Karpas-422 (cell line): ENCODE results near the gene WFIKKN2. TPM values are rescaled to one million over a fixed set of nuclear protein-coding genes. Genes with fewer than 3 reads are reported as not detected.
"Not testable (repeated sequence)": the region's sequence is repeated elsewhere in the genome, so short reads cannot be mapped to it uniquely, and the experiment has no call there.

Source experiments
- DNase-seq: peaks from one replicate; pipeline ENCODE4 v3.0.0-alpha.2; 2015
- H2AFZ ChIP-seq: fragments of 200-600 bp; sonication (generic); 2 replicates; pipeline ENCODE4 v1.6.1; 2014; ENCODE audit warnings: antibody characterized with exemption, low read length, mixed read lengths
- H3K27ac ChIP-seq: fragments of 200-600 bp; sonication (generic); 2 replicates; pipeline ENCODE4 v1.5.1; 2014; ENCODE audit warnings: mild to moderate bottlenecking, low read length, moderate library complexity
- H3K27me3 ChIP-seq: fragments of 200-600 bp; sonication (generic); 2 replicates; pipeline ENCODE4 v1.6.1; 2014; ENCODE audit warnings: low read length, mixed read lengths
- H3K36me3 ChIP-seq: fragments of 200-600 bp; sonication (generic); 2 replicates; pipeline ENCODE4 v1.6.1; 2014; ENCODE audit warnings: low read length, mixed read lengths; ENCODE audit not compliant: insufficient read depth
- H3K4me1 ChIP-seq: fragments of 200-600 bp; sonication (generic); 2 replicates; pipeline ENCODE4 v1.6.1; 2014; ENCODE audit warnings: mild to moderate bottlenecking, low read length, mixed read lengths
- H3K4me2 ChIP-seq: fragments of 200-600 bp; sonication (generic); 2 replicates; pipeline ENCODE4 v1.6.1; 2014; ENCODE audit warnings: low read length, low read depth, mild to moderate bottlenecking; ENCODE audit not compliant: poor library complexity, severe bottlenecking
- H3K4me3 ChIP-seq: fragments of 200-600 bp; sonication (generic); 2 replicates; pipeline ENCODE4 v1.5.1; 2014; ENCODE audit warnings: mild to moderate bottlenecking, antibody characterized with exemption, low read length, mixed read lengths
- H3K79me2 ChIP-seq: fragments of 200-600 bp; sonication (generic); 2 replicates; pipeline ENCODE4 v1.6.1; 2014; ENCODE audit warnings: mild to moderate bottlenecking, low read length, mixed read lengths
- H3K9ac ChIP-seq: fragments of 200-600 bp; sonication (generic); 2 replicates; pipeline ENCODE4 v1.6.0; 2014; ENCODE audit warnings: low read length
- H3K9me2 ChIP-seq: fragments of 200-600 bp; sonication (generic), shearing (Covaris generic); replicated peaks from 2 replicates; pipeline ENCODE4 v1.6.0; 2014; ENCODE audit warnings: mild to moderate bottlenecking, low read length, moderate library complexity; ENCODE audit not compliant: insufficient read depth
- H3K9me3 ChIP-seq: fragments of 300-700, 200-600 bp; sonication (generic); 2 replicates; pipeline ENCODE4 v1.6.1; 2014; ENCODE audit warnings: low read length, mixed read lengths
- H4K20me1 ChIP-seq: fragments of 200-600 bp; sonication (generic); 2 replicates; pipeline ENCODE4 v1.6.1; 2014; ENCODE audit warnings: mild to moderate bottlenecking, antibody characterized with exemption, low read length, low read depth; ENCODE audit not compliant: insufficient read depth
- total RNA-seq: library from RNA; depleted of rRNA; stranded (reverse); fragments of >200 nt; shearing (Covaris generic); gene quantifications from 2 replicates; pipeline ENCODE4 v1.2.3, GENCODE V29; 2014; ENCODE audit warnings: low replicate concordance

Gene WFIKKN2
- total RNA-seq, 1 experiment from 2014 or later = not detected

DNA sequence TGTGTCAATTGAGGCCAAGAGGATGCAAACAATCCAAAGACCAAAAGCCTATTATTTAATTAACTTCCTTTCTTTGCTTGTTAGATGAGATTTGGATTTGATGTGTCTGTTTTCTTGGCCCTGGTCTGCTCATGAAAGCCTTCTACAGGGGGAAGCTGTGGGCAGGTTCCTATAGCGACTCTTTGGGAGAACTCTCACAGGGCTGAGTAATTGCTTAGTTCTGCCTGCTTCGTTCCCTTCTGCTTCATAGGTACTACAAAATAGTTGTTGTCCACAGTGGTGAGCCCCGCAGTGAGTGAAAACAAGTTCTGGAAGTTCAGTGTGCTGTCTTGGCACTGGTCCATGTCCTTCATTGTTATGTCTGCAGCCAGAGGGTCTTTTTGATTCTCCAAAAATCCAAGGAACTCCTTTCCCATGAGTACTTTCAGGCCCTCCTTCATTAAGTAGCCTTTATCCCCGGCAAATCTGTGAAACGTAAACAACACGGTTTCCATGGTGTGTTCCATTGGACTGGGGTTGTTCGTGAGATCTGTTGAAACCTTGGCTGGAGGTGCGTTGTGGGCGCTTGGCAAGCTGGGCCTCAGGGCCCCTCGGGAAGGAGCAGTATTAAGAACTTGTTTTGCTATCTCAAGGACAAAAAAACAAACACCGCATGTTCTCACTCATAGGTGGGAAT, 38.1 kb upstream of the WFIKKN2 start:
- H2AFZ ChIP-seq = no peak overlapping the region
- H3K9me3 ChIP-seq = no peaks in the 10 kb centered on the region
- no peak overlapping the region for H3K27ac ChIP-seq
- H3K4me3 ChIP-seq = no peak overlapping the region
- H3K4me1 ChIP-seq = no peaks in the 10 kb centered on the region
- H3K27me3 ChIP-seq = no peaks in the 10 kb centered on the region
- no peak overlapping the region for H3K4me2 ChIP-seq
- H3K79me2 ChIP-seq = no peaks in the 10 kb centered on the region
- DNase-seq = no peak
- H3K36me3 ChIP-seq = no peaks in the 10 kb centered on the region
- H3K9ac ChIP-seq = no peak overlapping the region
- no peaks in the 10 kb centered on the region for H4K20me1 ChIP-seq
- H3K9me2 ChIP-seq = no peaks in the 10 kb centered on the region

DNA sequence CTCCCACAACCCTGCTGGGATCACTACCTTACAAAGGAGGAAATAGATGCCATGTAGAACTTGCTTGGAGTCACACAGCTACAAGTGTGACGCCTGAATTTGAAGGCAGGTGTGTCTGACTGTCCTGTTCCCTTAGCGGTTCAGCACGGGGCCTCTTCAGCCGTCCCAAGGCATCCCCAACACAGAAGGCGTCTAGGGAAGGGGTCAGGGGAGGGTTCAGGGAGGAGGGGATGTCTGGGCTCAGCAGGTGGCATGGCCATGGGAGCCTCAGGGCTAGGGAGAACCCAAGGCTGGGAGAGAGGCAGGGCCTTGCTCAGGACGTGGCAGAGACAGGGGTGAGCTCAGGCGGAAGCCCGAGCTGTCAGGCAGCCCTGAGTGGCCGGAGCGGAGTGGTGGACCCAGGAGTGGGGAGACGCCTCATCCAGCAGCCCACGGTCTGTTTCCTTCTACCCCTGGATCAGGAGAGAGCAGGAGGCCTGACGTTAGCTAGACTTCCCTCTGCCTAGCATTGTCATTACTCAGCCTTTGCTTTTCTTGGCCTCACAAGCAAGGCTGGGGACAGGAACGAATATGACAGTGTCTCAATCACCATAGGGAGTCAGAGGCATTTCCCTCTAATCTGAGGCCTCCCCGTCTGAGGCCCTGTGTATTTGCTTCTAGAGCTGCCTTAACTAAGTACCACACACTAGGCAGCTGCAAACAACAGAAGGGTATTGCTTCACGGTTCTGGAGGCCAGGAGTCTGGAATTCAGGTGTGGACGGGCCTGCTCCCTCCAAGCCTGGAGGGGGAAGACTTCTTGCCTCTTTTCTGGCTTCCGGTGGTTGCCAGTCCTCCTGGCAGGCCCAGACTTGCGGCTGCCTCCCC, 36.7 kb upstream of the WFIKKN2 start:
- H3K9me3 ChIP-seq = no peaks in the 10 kb centered on the region
- H3K9me2 ChIP-seq = no peaks in the 10 kb centered on the region
- H3K4me1 ChIP-seq = no peaks in the 10 kb centered on the region
- no peaks in the 10 kb centered on the region for H4K20me1 ChIP-seq
- H3K27ac ChIP-seq = no peak overlapping the region
- no peak overlapping the region for H3K9ac ChIP-seq
- H3K4me3 ChIP-seq = no peak overlapping the region
- no peaks in the 10 kb centered on the region for H3K36me3 ChIP-seq
- peak; percentile 12 for DNase-seq
- H3K4me2 ChIP-seq = no peak overlapping the region
- H2AFZ ChIP-seq = no peak overlapping the region
- H3K27me3 ChIP-seq = no peaks in the 10 kb centered on the region
- no peaks in the 10 kb centered on the region for H3K79me2 ChIP-seq

DNA sequence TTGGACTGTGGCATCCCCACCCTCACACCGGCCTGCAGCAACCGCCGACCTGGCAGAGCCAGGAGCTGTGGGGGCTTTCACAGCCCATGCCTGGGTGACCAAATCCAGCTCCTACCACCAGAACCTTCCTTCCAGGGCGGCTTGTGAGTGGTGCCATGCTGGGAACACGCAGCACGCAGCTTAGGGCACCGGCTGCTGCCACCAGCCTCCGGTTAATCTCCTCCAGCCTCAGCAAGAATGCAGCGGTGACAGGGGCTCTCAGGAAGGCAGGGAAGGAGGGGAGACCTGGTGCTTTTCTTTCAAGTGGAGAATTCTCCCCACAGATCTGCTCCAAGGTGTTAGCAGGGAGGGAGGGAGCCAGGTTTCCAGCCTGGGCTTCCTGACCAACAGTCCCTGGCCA, 35.8 kb upstream of the WFIKKN2 start:
- no peak overlapping the region for H3K4me2 ChIP-seq
- H3K27ac ChIP-seq = no peak overlapping the region
- H2AFZ ChIP-seq = no peak overlapping the region
- no peaks in the 10 kb centered on the region for H3K9me2 ChIP-seq
- no peaks in the 10 kb centered on the region for H4K20me1 ChIP-seq
- no peaks in the 10 kb centered on the region for H3K9me3 ChIP-seq
- DNase-seq = peak; percentile 5
- H3K27me3 ChIP-seq = no peaks in the 10 kb centered on the region
- no peaks in the 10 kb centered on the region for H3K36me3 ChIP-seq
- H3K4me1 ChIP-seq = no peaks in the 10 kb centered on the region
- no peak overlapping the region for H3K4me3 ChIP-seq
- H3K9ac ChIP-seq = no peak overlapping the region
- H3K79me2 ChIP-seq = no peaks in the 10 kb centered on the region

DNA sequence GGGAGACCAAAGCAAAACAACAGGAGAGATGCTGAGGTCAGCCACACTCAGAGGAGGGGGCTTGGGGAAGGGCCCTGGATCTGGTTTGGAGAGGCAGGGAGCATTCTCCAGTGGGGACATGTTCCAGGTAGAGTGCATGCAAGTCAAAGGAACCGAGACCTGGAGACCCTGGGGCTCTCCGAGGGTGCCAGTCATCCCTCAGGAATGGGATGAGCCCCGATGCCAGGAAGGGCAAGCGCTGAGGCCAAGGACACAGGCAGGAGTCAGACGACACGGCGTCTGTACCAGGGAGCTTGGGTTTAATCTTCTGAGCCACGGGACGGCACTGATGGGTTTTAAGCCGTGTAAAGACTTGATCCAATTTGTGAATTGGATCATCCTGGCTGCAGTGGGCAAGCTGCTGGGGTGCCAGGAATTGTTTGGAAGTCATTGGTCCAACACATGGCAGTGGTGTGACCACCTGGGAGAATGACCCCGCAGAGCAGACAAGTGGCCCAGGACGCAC, 35.1 kb upstream of the WFIKKN2 start:
- no peaks in the 10 kb centered on the region for H3K79me2 ChIP-seq
- H2AFZ ChIP-seq = no peak overlapping the region
- H3K9me2 ChIP-seq = no peaks in the 10 kb centered on the region
- no peaks in the 10 kb centered on the region for H4K20me1 ChIP-seq
- H3K4me3 ChIP-seq = no peak overlapping the region
- H3K36me3 ChIP-seq = no peaks in the 10 kb centered on the region
- H3K27me3 ChIP-seq = no peaks in the 10 kb centered on the region
- H3K9me3 ChIP-seq = no peaks in the 10 kb centered on the region
- no peak overlapping the region for H3K4me2 ChIP-seq
- H3K27ac ChIP-seq = no peak overlapping the region
- no peak overlapping the region for H3K9ac ChIP-seq
- no peak for DNase-seq
- H3K4me1 ChIP-seq = no peaks in the 10 kb centered on the region

DNA sequence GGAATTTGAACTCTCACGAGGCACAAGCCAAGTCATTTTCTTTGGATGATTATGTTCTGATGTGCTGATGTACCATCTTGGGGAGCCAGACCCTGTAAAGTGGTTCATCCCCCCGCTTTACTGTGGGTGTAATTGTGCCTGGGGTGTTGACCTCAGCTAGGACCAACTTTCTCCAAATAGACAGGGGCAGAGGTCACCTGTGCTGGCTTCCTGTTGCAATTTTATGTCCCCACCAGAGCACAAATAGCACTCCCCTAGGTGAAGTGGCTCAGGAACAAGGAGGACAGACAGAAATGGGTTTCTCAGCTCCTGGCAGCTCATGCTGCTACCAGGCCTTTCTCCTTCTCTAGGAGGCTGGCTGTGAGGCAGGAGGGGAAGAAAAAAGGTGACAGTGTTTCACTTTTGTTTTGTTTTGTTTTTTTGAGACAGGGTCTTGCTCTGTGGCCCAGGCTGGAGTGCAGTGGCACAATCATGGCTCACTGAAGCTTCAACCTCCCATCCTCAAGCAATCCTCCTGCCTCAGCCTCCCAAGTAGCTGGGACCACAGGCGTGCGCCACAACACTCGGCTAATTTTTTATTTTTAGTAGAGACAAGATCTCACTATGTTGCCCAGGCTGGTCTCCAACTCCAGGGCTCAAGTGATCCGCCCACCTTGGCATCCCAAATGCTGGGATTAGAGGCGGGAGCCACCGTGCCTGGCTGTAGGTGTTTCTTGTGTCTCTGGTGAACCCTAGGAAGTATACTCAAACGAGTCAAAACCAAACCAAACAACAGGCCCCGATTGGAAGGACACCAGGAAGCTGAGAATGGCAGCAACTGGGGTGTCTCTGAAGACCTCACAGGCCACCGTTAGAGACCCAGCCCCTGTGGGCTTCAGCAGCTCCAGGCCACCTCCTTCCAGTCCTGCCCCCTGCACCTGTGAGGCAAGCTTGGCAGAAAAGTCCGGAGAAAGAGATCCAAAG, 32.5 kb upstream of the WFIKKN2 start:
- no peak overlapping the region for H3K27ac ChIP-seq
- no peak overlapping the region for H3K4me2 ChIP-seq
- no peak overlapping the region for H3K9ac ChIP-seq

DNA sequence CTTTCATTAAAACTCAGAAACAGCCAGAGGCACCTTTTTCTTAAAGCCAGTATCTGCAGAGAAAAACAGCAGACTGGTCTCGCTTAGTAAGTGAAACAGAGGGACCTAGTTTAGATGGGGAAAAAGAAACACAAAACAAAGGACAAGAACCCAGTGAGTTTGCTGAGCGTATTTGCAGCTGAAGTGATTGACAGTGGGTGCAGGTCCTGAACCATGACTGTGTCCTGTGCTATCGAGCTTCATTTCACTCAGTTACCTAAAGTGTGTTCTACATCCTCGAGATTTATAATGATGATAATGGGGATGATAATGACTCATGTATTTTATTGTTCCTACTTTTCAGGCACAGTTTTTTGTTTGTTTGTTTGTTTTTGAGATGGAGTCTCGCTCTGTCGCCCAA, 31.7 kb upstream of the WFIKKN2 start:
- no peaks in the 10 kb centered on the region for H3K4me1 ChIP-seq
- no peak for DNase-seq
- H3K4me2 ChIP-seq = no peak overlapping the region
- no peak overlapping the region for H3K27ac ChIP-seq
- no peaks in the 10 kb centered on the region for H3K27me3 ChIP-seq
- no peaks in the 10 kb centered on the region for H3K9me3 ChIP-seq
- H3K4me3 ChIP-seq = no peak overlapping the region
- H2AFZ ChIP-seq = no peak overlapping the region
- H4K20me1 ChIP-seq = no peaks in the 10 kb centered on the region
- H3K79me2 ChIP-seq = no peaks in the 10 kb centered on the region
- no peaks in the 10 kb centered on the region for H3K9me2 ChIP-seq
- no peak overlapping the region for H3K9ac ChIP-seq
- no peaks in the 10 kb centered on the region for H3K36me3 ChIP-seq

More for the DNA sequence above, 32.5 kb upstream of the WFIKKN2 start:
- no peak overlapping the region for H3K4me3 ChIP-seq
- no peaks in the 10 kb centered on the region for H4K20me1 ChIP-seq
- H2AFZ ChIP-seq = no peak overlapping the region
- no peaks in the 10 kb centered on the region for H3K27me3 ChIP-seq
- DNase-seq = peak; percentile 22
- H3K79me2 ChIP-seq = no peaks in the 10 kb centered on the region
- no peaks in the 10 kb centered on the region for H3K4me1 ChIP-seq
- no peaks in the 10 kb centered on the region for H3K36me3 ChIP-seq
- H3K9me3 ChIP-seq = no peaks in the 10 kb centered on the region
- no peaks in the 10 kb centered on the region for H3K9me2 ChIP-seq

DNA sequence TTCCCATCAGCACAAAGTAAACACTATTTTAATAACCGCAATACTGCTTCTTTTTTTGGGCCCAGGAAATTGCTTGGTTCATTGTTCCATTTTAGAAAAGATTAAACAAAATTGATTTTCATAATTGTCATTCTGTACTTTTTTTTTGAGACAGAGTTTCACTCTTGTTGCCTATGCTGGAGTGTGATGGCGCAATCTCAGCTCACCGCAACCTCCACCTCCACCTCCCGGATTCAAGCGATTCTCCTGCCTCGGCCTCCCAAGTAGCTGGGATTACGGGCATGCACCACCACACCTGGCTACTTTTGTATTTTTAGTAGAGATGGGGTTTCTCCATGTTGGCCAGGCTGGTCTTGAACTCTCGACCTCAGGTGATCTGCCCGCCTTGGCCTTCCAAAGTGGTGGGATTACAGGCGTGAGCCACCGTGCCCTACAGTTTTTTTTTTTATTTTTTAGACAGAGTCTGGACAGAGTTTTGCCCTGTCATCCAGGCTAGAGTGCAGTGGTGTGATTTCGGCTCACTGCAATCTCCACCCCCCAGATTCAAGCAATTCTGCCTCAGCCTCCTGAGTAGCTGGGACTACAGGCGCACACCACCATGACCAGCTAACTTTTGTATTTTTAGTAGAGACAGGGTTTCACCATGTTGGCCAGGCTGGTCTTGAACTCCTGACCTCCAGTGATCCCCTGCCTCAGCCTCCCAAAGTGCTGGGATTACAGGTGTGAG, 30.5 kb upstream of the WFIKKN2 start:
- not testable (repeated sequence) for H2AFZ ChIP-seq, H3K9ac ChIP-seq, H3K4me3 ChIP-seq, H3K36me3 ChIP-seq, H3K27me3 ChIP-seq, H3K4me2 ChIP-seq, H3K9me2 ChIP-seq, DNase-seq, H3K4me1 ChIP-seq, H3K9me3 ChIP-seq, H3K27ac ChIP-seq, H4K20me1 ChIP-seq, H3K79me2 ChIP-seq
